Panc1 (cell line): ENCODE results near the gene MSI2.

Experiments
- CTCF ChIP-seq: fragments of 450-650 bp; IDR thresholded peaks from 2 replicates; pipeline ENCODE4 v1.5.1; 2017; ENCODE audit warnings: mild to moderate bottlenecking
- SIN3A ChIP-seq: IDR thresholded peaks from 2 replicates; pipeline ENCODE4 v1.6.1; 2012; ENCODE audit warnings: low read depth, mild to moderate bottlenecking, low read length, moderate library complexity, borderline replicate concordance; ENCODE audit not compliant: insufficient read depth
- TCF7L2 ChIP-seq: IDR thresholded peaks from 2 replicates; pipeline ENCODE4 v1.6.1; 2011; ENCODE audit warnings: mild to moderate bottlenecking, low read depth, low read length, inconsistent platforms

GRCh38 chr17:57456622-57457021 lies 200.3 kb downstream of the MSI2 start:
- TF ChIP-seq CTCF (no peak), TCF7L2 (no peak), SIN3A (no peak)
